T-helper 2 cell (primary cell): ENCODE results near the gene HOXB3.
A peak's percentile ranks its signal among the peaks of the same experiment; 100 is the strongest.
"Not testable (repeated sequence)": the region's sequence is repeated elsewhere in the genome, so short reads cannot be mapped to it uniquely, and the experiment has no call there.

Experiments
- DNase-seq, 5 experiments: peaks; one replicate each; pipeline versions ENCODE4 v3.0.0 to v3.0.0-alpha.2; 2012 to 2022

Gene HOXB3

GRCh38 chr17:48545022-48545375, 45.0 kb downstream of the HOXB3 start, which contains the start of gene HOXB2:
Gene HOXB2 (minus strand): TSS chr17:48545109. CDS start chr17:48544911, 198 bp downstream.
- no peak for DNase-seq

DNA sequence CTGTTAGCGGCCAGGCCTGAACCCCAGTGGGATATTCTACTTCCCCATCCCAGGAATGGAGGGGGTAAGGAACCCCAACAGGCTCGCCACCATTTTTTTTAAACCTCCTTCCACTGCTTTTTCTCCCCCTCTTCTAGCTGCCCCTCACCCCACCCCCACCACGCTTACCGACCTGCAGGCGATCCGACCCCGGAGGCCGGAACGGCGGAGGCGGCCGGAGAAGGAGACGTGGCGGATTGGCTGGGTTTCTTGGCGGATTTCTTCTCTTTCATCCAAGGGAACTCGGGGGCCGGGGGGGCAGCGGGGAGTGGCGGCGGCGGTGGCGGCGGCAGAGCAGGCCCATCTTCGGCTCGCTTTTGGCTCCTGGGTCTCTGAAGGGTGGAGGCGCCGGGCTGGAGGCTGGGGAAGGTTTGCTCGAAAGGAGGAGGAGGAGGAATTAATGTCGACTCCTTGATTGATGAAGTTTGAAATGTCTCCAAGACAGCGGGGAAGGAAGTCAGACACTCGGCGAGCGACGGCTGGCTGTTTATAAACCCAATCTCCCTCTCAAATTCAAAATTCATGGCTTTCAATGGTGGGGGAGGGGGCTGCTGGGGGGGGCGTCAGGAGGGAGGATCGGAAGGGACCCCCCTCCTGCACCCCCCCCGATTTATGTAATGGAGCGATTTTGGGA, 45.6 kb downstream of the HOXB3 start:
- DNase-seq = peak in 3 of 5 experiments; percentile 16 to 26 (median 19)

DNA sequence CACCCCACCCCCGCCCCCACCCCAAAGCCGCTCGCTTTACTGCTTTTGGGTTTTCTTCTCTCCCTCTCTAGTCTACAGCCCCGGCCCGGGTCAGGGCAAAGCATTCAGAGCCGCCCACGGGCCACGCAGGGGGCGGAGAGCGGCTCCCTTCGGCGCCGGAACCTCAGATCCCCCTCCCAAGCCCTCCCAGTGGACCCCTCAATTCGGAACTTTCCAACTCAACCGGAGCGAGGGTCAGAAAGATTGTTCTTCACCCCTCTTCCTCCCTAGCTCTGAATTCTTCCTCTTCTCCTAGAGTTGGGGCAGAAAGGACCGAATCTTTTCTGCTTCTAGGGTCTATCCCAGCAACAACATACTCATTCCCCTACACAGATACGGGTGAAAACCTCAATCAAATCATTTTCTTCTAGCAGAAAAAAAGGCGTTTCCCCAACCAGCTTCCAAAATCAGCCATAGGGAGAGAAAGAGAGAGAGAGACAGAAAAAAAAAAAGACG, 46.1 kb downstream of the HOXB3 start:
- DNase-seq = peak in 1 of 5 experiments; percentile 13

GRCh38 chr17:48543107-48543853, 46.8 kb downstream of the HOXB3 start:
- DNase-seq = peak in 4 of 5 experiments; percentile 22 to 63 (median 41)

GRCh38 chr17:48542698-48543106, 47.3 kb downstream of the HOXB3 start:
- DNase-seq = no peak

DNA sequence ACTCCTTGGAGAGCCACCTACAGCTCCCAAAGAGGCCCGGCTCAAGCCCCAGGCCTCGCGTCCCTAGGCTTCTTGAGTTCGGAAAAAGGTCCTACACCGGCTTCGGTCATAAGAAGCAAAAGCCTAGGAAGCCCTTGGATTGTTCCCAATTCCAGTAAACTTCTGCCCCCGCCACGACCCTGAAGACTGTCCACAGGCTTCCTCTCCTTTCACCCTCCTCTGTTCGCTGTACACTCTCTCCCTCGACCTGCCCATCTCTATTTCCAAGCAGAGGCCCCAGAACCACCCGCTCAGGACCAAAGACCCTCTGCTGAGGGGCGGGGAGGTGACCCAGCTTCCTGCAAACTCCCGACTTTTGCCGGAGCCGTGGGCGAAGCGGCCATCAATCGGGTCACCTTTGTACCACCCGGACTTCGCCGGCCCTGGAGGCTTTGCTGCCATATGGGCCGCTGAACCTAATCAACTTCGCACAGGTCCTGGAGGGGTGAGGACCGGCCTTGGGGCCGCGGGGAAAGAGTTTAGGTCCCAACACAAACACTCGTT, 47.9 kb downstream of the HOXB3 start:
- peak in 2 of 5 experiments; percentile 4 to 33 for DNase-seq

GRCh38 chr17:48541577-48542113, 48.4 kb downstream of the HOXB3 start:
- peak in 3 of 5 experiments; percentile 26 to 51 (median 29) for DNase-seq

- DNase-seq = no peak
These were observed 48.9 kb downstream of the HOXB3 start for GRCh38 chr17:48541036-48541576.

DNA sequence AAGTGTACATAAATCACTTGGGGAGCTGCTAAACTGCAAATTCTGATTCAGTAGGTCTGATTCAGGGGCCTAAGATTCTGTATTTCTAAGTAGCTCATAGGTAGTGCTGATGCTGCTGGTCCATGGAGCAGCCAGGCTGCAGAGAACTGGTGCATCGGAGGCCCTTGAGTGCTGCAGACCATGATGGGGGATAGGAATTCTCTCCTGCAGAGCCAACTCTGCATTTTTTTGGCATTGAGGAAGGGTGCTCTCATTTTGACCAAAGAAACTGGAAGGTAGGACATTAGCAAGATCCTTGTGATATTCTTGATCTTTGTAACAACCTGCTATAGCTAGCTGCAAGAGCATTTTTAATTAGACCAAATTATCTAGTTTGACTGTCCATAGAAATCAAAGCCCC, 49.8 kb downstream of the HOXB3 start:
- no peak for DNase-seq

DNA sequence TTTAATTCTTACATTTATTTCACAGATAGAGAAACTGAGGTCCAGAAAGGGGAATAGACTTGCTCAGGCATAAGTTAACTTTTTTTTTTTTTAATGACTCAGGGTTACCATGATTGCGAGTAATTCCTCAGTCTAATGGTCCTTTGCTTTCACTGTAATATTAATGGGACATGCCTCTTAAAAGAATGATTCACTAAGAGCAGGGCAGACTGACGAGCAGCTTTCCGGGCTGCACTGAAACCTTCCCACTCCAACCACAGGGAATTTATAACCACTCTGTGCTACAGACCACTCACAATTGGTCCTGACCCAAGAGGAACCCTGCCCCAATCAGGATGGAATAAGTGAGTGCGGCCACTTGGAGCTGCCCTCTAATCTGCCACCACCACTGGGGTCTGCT, 50.9 kb downstream of the HOXB3 start:
- no peak for DNase-seq

GRCh38 chr17:48537316-48537715, 52.7 kb downstream of the HOXB3 start:
- DNase-seq = no peak

DNA sequence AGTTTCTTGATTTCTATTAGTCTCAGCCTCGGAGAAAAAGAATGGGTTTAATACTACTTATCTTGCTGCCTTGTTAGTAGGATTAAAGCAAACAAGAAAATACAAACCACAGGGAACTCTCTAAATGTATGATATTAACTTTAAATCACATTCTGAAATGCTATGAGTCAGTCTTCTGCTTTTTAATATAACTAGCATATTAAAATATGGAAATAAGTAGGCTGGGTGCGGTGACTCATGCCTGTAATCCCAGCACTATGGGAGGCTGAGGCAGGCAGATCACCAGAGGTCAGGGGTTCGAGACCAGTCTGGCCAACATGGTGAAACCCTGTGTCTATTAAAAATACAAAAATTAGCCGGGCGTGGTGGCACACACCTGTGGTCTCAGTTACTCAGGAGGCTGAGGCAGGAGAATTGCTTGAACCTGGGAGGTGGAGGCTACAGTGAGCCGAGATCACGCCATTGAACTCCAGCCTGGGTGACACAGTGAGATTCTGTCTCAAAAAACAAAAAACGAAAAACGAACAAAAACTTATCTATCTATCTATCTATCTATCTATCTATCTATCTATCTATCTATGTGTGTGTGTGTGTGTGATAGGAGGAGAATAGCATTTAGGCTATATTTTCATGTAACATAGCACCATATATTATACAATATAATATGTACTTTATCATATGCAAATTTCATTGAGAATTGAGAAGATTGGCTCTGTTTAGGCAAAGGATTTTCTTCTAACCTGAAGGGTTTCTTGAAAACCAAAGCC, 54.1 kb downstream of the HOXB3 start:
- DNase-seq = not testable (repeated sequence)

DNA sequence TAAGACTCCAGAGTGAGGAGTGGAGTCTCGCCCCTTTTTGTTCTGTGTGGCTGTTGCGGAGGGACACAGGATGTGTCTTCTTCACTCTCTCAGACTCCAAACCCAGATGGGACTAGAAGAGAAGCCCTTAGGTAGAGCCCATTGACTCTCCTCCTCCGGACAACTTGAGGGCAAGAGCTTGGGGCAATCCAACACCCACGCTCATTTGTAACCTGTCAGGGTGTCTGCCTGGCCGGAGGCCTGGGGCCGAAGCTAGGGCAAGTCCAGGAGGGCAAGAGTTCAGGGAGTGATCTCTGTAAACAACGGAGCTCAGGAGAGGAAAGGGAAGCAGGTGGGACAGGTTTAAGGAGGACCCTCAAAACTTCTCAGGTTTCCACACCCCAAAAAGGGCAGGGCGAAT, 57.8 kb downstream of the HOXB3 start:
- no peak for DNase-seq

DNA sequence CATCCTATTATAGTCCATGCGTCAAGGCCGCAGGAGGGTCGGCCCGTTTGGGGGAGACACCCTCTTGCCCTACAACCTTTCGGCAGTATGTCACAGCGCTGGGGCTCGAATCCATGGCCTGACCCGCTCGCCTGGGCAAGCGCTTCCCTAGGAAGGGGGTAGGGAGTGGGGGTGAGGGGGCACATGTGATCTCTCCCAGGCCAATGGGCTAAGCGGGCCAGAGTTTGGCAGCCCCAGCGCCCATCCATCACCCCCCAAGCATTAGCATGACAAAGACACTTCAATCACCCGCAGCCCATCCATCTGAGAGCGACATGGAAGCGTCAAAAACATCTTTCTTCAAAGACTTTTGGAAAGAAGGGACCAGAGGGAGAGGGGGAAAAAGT, 59.2 kb downstream of the HOXB3 start, which contains the start of gene HOXB1:
TSS of gene HOXB1 (minus strand) at position 125 of the 386 bp plus-strand sequence. CDS start at position 18, 107 bp downstream.
- no peak for DNase-seq

DNA sequence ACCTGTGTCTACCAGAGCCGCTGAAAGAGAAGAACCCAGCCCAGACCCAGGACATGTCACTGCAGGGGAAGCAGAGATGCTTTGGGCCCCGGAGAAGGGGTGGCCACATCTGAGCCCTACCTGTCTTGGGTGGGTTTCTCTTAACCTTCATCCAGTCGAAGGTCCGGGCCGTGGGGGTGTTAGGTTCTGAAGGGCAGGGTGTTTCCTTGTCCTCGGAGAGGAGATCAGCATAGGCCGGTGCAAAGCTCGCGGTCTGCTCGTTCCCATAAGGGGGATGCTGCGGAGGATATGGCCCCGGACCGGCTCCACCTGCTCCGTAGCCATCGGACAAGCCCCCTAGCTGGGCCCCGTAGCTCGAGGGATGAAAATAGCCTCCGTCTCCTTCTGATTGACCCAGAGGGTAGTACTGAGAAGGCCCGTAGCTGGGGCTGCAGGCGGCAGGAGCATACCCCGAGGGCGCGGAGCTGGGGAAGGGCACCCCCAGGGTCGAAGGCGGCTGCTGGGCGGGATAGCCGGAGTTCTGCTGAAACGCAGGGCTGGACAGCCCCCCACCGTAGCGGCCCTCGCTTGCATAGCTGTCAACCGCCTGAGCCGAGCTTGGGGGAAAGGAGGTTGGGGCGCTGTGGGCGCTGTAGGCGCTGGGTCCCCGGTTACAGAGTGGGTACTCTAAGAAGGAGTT, 59.7 kb downstream of the HOXB3 start:
- no peak for DNase-seq

DNA sequence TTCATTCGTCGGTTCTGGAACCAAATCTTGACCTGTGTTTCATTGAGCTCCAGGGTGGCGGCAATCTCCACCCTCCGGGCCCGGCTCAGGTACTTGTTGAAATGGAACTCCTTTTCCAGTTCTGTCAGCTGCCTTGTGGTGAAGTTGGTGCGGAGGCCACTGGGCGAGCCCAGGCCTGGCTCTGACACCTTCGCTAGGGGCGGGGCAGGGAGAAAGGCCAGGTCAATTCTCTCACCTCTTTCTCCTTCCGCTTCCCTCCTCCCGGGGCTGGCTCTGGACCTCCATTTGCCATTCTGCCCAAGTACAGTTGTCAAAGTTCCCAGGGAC, 60.4 kb downstream of the HOXB3 start:
- no peak for DNase-seq

DNA sequence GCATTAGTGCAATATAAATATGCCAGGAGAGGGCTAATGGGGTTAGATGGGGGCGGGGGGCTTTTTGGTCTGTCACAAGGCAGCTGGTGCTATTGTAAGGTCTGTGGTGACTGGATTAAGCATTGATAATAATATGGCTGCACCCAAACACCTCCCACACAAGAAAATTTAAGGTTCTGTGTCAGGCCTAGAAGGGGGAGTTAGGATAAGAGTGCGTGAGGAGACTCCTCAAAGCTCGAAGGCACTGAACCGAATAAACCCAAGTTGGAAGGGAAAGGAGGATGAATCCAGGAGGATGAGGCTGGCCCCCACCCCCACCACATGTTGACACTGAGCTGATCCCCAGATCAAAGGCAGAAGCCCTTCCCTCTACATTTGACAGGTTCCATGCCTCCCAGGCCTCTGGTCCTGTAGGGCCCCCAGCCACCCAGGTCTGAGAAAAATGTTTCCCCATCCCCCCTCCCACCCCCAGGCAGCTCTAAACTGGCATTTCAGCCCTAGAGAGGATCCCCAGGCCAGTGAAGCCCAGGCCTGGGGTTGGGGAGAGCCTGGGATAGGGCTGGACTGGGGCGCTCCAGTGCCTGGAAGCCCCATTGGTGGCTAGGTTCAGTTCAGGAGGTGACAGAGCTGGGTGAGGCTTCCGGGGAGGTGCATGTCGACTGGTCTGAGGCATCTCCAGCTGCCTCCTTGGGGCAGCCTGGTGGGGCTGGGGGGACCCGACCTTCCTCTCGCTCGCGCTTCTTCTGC, 60.9 kb downstream of the HOXB3 start:
- no peak for DNase-seq

- no peak for DNase-seq
These were observed 61.7 kb downstream of the HOXB3 start for GRCh38 chr17:48528153-48528935.

GRCh38 chr17:48527547-48527932, 62.5 kb downstream of the HOXB3 start:
- no peak for DNase-seq
